Fibroblast of pulmonary artery (primary cell): ENCODE measurements around the gene PRDX1.
"Not testable (repeated sequence)": the region's sequence is repeated elsewhere in the genome, so short reads cannot be mapped to it uniquely, and the experiment has no call there.

Experiments used
- DNase-seq: peaks from one replicate; pipeline ENCODE4 v3.0.0-alpha.2; 2010; ENCODE audit warnings: low read depth
- H3K4me3 ChIP-seq: replicated peaks from 2 replicates; pipeline ENCODE4 v1.5.1; 2011; ENCODE audit warnings: low read depth, mild to moderate bottlenecking, control low read depth, low read length, moderate library complexity
- TF ChIP-seq, protein P1 (sequence below): IDR thresholded peaks from 2 replicates; pipeline ENCODE4 v1.5.1; 2011; ENCODE audit warnings: mild to moderate bottlenecking, control low read depth, low read length, inconsistent platforms; ENCODE audit errors: missing control alignments

Gene PRDX1

GRCh38 chr1:45541193-45541592, 19.5 kb upstream of the PRDX1 start:
- no peak for DNase-seq
- TF ChIP-seq, protein P1, sequence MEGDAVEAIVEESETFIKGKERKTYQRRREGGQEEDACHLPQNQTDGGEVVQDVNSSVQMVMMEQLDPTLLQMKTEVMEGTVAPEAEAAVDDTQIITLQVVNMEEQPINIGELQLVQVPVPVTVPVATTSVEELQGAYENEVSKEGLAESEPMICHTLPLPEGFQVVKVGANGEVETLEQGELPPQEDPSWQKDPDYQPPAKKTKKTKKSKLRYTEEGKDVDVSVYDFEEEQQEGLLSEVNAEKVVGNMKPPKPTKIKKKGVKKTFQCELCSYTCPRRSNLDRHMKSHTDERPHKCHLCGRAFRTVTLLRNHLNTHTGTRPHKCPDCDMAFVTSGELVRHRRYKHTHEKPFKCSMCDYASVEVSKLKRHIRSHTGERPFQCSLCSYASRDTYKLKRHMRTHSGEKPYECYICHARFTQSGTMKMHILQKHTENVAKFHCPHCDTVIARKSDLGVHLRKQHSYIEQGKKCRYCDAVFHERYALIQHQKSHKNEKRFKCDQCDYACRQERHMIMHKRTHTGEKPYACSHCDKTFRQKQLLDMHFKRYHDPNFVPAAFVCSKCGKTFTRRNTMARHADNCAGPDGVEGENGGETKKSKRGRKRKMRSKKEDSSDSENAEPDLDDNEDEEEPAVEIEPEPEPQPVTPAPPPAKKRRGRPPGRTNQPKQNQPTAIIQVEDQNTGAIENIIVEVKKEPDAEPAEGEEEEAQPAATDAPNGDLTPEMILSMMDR, result no peak
- H3K4me3 ChIP-seq, result no peak overlapping the region

DNA sequence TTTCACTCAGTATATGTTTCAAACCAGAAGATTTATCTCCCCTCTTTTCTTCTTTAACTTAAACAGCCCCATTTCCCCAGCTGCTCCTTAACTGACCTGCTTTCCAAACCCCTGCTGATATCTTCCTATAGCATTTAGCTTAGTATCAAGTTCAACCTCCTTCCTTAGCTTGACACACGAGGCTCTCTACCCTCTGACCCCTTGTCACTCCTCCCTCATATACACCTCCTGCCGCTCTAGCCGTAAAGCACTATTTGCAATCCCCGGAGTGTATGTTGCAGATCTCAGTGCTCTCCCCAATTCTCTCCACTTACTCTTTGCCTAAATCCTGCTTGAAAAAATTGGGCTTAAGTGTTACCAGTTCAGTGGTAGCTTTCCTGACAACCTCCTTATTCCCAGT, 15.2 kb upstream of the PRDX1 start:
- no peak overlapping the region for H3K4me3 ChIP-seq
- no peak for DNase-seq
- TF ChIP-seq, protein P1, result no peak

DNA sequence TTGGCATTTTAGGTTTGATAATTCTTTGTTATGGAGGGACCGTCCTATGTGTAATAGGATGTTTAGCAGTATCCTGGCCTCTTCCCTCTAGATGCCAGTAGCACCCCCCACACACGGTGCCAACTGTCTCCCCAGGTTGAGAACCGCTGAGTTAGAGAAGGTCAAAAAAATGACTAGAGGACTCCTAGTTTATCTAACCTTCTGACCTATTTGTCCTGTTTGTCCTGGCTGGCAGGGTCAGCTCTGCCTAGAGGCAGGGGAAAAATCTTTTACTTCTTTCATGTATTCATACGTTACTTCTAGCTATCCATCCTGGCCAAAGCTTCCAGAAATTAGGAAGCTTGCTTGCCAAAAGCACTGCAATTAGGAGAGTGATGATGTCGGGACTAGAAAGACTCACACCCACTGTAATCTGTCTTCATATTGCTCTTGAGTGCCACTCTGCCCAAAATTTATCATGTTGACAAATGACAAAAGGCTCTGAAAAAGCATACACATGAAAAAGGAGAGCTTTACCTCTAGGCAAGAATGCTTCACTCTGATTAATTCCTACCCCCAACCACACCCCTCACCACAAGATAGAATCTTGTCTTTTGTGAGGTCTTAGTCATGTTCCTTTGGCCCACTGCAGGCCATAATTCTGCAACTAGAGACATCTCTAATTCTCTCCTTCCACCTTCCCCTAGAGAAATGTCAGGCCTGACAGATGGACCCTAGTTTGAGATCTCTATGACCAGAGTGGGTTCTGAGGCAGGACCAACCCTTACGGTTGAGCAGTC, 14.5 kb upstream of the PRDX1 start:
- no peak for DNase-seq
- TF ChIP-seq, protein P1, result no peak

DNA sequence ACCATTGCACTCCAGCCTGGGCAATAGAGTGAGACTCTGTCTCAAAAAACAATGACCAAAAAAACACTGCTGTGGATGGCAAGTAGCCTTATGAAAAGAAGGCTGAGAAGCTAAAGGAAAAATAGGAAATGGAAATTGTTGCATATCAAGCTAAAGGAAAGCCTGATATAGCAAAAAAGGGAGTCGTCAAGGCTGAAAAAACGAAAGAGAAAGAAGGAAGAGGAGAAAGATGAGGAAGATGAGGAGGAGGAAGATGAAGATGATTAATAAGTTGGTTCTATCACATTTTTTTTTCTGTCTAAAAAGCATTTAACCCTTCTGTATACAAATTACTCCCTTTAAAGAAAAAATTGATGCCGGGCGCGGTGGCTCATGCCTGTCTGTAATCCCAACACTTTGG, 10.2 kb upstream of the PRDX1 start:
- DNase-seq, result no peak
- TF ChIP-seq, protein P1, result no peak
- H3K4me3 ChIP-seq, result no peak overlapping the region

More for the DNA sequence above, 14.5 kb upstream of the PRDX1 start:
- no peak overlapping the region for H3K4me3 ChIP-seq

DNA sequence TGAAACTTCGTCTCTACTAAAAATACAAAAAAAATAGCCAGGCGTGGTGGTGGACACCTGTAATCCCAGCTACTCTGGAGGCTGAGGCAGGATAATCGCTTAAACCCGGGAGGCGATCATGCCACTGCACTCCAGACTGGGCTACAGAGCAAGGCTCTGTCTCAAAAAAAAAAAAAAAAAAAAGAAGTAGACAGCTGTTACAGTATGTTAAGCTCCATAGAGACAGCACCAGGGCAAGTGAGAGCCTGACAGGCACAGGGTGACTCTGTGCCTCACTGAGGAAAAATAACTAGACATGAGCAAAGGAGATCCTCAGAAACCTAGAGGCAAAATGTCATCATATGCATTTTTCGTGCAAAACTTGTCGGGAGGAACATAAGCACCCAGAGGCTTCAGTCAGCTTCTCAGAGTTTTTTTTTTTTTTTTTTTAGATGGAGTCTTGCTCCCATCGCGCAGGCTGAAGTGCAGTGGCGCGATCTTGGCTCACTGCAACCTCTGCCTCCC, 9.0 kb upstream of the PRDX1 start:
- TF ChIP-seq, protein P1, result no peak
- H3K4me3 ChIP-seq, result no peak overlapping the region
- DNase-seq, result no peak

DNA sequence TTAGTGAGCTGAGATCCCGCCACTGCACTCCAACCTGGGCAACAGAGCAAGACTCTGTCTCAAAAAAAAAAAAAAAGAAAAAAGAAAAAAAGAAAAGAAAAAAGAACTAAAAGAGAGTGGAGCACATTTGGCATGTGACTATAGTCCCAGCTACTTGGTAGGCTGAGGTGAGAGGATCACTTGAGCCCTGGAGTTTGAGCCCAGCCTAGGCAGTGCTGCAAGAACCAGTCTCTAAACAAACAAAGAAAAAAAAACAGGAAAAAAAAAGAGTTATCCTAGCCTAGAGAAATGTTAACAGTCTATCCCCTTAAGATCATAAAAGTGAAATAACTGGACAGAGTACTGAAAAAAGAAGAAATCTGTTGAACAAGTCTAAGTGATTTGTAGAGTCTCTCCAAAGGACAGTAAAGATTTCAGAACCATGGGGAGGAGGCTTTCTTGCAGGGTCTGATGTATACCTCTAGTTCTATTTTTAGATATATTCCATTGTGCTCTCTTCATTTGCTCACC, 4.5 kb upstream of the PRDX1 start:
- no peak for DNase-seq
- no peak overlapping the region for H3K4me3 ChIP-seq
- TF ChIP-seq, protein P1, result no peak

DNA sequence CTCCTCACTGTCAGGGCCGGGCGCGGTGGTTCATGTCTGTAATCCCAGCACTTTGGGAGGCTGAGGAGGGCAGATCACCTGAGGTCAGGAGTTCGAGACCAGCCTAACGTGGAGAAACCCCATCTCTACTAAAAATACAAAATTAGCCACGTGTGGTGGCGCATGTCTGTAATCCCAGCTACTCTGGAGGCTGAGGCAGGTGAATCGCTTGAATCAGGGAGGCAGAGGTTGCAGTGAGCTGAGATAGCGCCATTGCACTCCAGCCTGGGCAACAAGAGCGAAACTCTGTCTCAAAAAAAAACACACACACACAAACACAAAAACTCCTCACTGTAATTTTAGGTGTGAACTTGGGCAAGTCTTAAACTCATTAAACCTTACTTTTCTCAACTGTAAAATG, 2.3 kb upstream of the PRDX1 start:
- not testable (repeated sequence) for H3K4me3 ChIP-seq, DNase-seq

GRCh38 chr1:45523516-45523915, 1.8 kb upstream of the PRDX1 start:
- DNase-seq, H3K4me3 ChIP-seq: not testable (repeated sequence)
